Esophagus (tissue), 2 donors: ENCODE data around the gene CUL1. TPM values are rescaled to one million over a fixed set of nuclear protein-coding genes. Genes with fewer than 3 reads are reported as not detected.

Experiments used
- H3K27ac ChIP-seq, 2 donors: one replicate each; pipeline ENCODE4 v1.5.1; 2013; ENCODE audit warnings: low read depth in 2 of 2, mild to moderate bottlenecking in 2 of 2, inconsistent platforms in 1 of 2, low read length in 1 of 2, moderate library complexity in 1 of 2
- H3K27me3 ChIP-seq, 2 donors: one replicate each; pipeline ENCODE4 v1.6.1; 2013; ENCODE audit warnings: low read length in 2 of 2, control low read depth in 1 of 2, mild to moderate bottlenecking in 1 of 2; ENCODE audit not compliant: insufficient read depth in 2 of 2, control insufficient read depth in 1 of 2
- H3K36me3 ChIP-seq, 2 donors: one replicate each; pipeline ENCODE4 v1.6.1; 2013; ENCODE audit warnings: low read length in 1 of 2; ENCODE audit not compliant: control insufficient read depth in 2 of 2, insufficient read depth in 2 of 2
- H3K4me1 ChIP-seq, 2 donors: one replicate each; pipeline ENCODE4 v1.6.1; 2013; ENCODE audit warnings: low read length in 1 of 2; ENCODE audit not compliant: control insufficient read depth in 2 of 2, insufficient read depth in 2 of 2
- H3K4me3 ChIP-seq, 2 donors: one replicate each; pipeline ENCODE4 v1.5.1; 2013; ENCODE audit warnings: low read length in 2 of 2, mild to moderate bottlenecking in 2 of 2, low read depth in 1 of 2, moderate library complexity in 1 of 2
- H3K9me3 ChIP-seq, 2 donors: one replicate each; pipeline ENCODE4 v1.6.1; 2013; ENCODE audit warnings: mild to moderate bottlenecking in 2 of 2, low read depth in 1 of 2, low read length in 1 of 2, moderate library complexity in 1 of 2; ENCODE audit not compliant: control insufficient read depth in 2 of 2, insufficient read depth in 1 of 2
- WGBS, 2 donors: extraction: QIAGEN DNeasy Blood & Tissue Kit; methylation state at CpG; one replicate each; pipeline ENCODE4 v1.1.7; 2013; 5-methylcytosine and 5-hydroxymethylcytosine counted together
- polyA plus RNA-seq, 2 donors: library from polyadenylated mRNA; stranded (reverse); fragments of 200-250 nt; gene quantifications; one replicate each; pipeline ENCODE4 v1.2.3, GENCODE V29; 2013
- donor health status: healthy with polysubstance abuse.
- donor health status: Bipolar disorder and iron deficiency.

CUL1 gene
- polyA plus RNA-seq, 2 donors = 13.8 to 27.0 TPM

GRCh38 chr7:148670807-148671206 lies 27.9 kb upstream of the CUL1 start:
- no peak overlapping the region for H3K4me3 ChIP-seq
- no peak overlapping the region for H3K27ac ChIP-seq
- H3K4me1 ChIP-seq = no peaks in the 10 kb centered on the region
- no peaks in the 10 kb centered on the region for H3K27me3 ChIP-seq
- peaks cover 2 to 6% of the 10 kb centered on the region in 2 donors for H3K9me3 ChIP-seq
- no peaks in the 10 kb centered on the region for H3K36me3 ChIP-seq
- WGBS, 2 donors = 67 to 69% methylated on average over 4 of the region's 4 CpGs

- 77 to 82% methylated on average over 2 of the region's 2 CpGs for WGBS, 2 donors
- H3K27ac ChIP-seq = no peak overlapping the region
- H3K9me3 ChIP-seq = peaks cover 2 to 6% of the 10 kb centered on the region in 2 donors
- no peaks in the 10 kb centered on the region for H3K27me3 ChIP-seq
- no peaks in the 10 kb centered on the region for H3K4me1 ChIP-seq
- no peak overlapping the region for H3K4me3 ChIP-seq
- no peaks in the 10 kb centered on the region for H3K36me3 ChIP-seq
These were observed 26.7 kb upstream of the CUL1 start for GRCh38 chr7:148672041-148672440.

- Histone ChIP-seq H3K36me3 (no peaks in the 10 kb centered on the region), H3K4me3 (no peak overlapping the region), H3K9me3 (peaks cover 2 to 6% of the 10 kb centered on the region in 2 donors), H3K4me1 (no peaks in the 10 kb centered on the region), H3K27me3 (no peaks in the 10 kb centered on the region), H3K27ac (no peak overlapping the region)
- WGBS, 2 donors = 89 to 90% methylated on average over 5 of the region's 5 CpGs
These were observed 24.0 kb upstream of the CUL1 start for GRCh38 chr7:148674689-148675088.

GRCh38 chr7:148676291-148676690 lies 22.4 kb upstream of the CUL1 start:
- WGBS, 2 donors = 91 to 95% methylated on average over 3 of the region's 3 CpGs

GRCh38 chr7:148681821-148682220 lies 16.9 kb upstream of the CUL1 start:
- no peak overlapping the region for H3K4me3 ChIP-seq
- WGBS, 2 donors = 88 to 91% methylated on average over 4 of the region's 4 CpGs
- no peaks in the 10 kb centered on the region for H3K27me3 ChIP-seq
- no peaks in the 10 kb centered on the region for H3K36me3 ChIP-seq
- no peak overlapping the region for H3K27ac ChIP-seq
- no peaks in the 10 kb centered on the region for H3K4me1 ChIP-seq
- no peaks in the 10 kb centered on the region for H3K9me3 ChIP-seq

More at GRCh38 chr7:148676291-148676690, 22.4 kb upstream of the CUL1 start:
- Histone ChIP-seq H3K36me3 (no peaks in the 10 kb centered on the region), H3K27ac (no peak overlapping the region), H3K27me3 (no peaks in the 10 kb centered on the region), H3K4me3 (no peak overlapping the region), H3K9me3 (peaks cover 2 to 6% of the 10 kb centered on the region in 2 donors), H3K4me1 (no peaks in the 10 kb centered on the region)

DNA sequence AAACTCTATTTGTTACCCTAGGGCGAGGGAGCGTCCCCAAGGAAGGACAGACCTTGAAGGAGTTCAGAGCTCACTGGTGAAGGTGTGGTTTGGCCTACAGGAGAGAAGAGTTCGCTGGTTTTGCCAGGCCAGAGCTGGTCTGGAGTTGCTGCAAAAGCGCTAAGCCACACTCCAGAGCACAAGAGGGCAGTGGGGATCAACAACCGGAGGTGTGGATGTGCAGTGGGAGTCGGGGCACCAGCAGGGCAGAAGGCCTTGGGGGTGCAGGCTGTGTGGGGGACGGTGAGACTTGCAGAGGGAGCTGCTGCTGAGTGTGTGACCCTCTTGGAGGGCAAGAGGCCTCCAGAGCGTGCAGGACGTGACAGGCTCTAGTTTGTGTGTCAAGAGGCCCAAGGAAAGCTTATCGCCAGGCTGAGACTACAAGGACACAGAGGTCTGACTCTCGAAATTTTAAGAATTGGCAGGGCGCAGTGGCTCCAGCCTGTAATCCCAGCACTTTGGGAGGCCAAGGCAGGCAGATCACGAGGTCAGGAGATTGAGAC lies 14.3 kb upstream of the CUL1 start:
- H3K4me1 ChIP-seq = no peaks in the 10 kb centered on the region
- no peak overlapping the region for H3K4me3 ChIP-seq
- 88 to 91% methylated on average over 13 of the region's 13 CpGs for WGBS, 2 donors
- no peaks in the 10 kb centered on the region for H3K36me3 ChIP-seq
- H3K27me3 ChIP-seq = no peaks in the 10 kb centered on the region
- H3K9me3 ChIP-seq = no peaks in the 10 kb centered on the region
- H3K27ac ChIP-seq = no peak overlapping the region

DNA sequence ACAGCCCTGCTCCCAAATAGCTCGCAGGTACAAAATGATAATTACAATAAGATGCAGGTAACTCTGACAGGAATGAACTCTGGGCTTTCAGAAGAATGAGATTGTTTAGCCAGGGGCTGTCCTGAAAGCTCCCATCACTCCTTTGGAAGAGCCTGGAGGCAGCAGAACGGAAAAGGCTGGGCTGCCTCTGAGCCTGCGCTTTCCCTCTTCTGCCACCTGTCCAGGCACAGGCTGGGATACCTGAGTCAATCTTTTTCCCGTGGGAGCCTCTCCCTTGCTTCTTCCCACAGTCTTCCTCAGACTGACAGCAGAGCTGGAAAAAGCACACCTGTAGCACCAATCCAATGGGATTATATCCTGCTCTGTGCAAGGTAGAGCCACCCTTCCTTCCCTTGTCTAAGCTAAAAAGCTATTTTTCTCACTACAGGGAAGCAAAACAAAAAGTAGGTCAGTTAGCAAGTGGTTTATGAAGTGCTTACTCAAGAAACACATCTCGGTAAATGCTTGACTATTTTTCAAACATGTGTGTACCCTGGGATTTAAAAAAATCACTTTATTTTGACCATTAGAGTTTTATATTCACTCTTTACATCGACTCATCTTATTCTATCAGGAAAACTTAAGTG lies 12.3 kb upstream of the CUL1 start:
- Histone ChIP-seq H3K27ac (no peak overlapping the region), H3K27me3 (no peaks in the 10 kb centered on the region), H3K4me1 (no peaks in the 10 kb centered on the region), H3K4me3 (no peak overlapping the region), H3K9me3 (no peaks in the 10 kb centered on the region), H3K36me3 (no peaks in the 10 kb centered on the region)
- 69 to 77% methylated on average over 6 of the region's 6 CpGs for WGBS, 2 donors

DNA sequence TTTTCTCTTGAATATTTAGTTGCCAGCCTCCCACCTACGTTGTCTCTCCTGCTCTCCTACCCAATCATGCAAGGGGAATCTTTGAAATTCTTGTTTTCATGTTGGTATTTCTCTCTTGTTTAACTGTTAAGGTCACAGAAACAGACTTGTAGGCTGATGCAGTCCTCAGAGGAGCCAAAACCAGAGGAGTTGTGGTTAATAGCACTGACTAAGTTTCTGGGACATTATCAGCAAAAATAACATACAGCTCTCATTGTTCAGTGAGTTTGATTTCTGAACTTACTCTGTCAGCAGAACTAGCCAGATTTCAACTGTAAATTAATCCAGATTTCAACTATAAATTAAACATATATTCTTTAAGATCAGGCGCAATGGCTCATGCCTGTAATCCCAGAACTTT lies 11.1 kb upstream of the CUL1 start:
- Histone ChIP-seq H3K36me3 (no peaks in the 10 kb centered on the region), H3K27ac (no peak overlapping the region), H3K4me3 (no peak overlapping the region), H3K9me3 (no peaks in the 10 kb centered on the region), H3K4me1 (no peaks in the 10 kb centered on the region), H3K27me3 (no peaks in the 10 kb centered on the region)
- WGBS, 2 donors = 85 to 95% methylated on average over 2 of the region's 2 CpGs

GRCh38 chr7:148688526-148688925 lies 10.2 kb upstream of the CUL1 start:
- no peak overlapping the region for H3K27ac ChIP-seq
- WGBS, 2 donors = 33 to 63% methylated on average over 1 of the region's 1 CpG

GRCh38 chr7:148693651-148694050 lies 5.1 kb upstream of the CUL1 start:
- 96 to 98% methylated on average over 7 of the region's 7 CpGs for WGBS, 2 donors
- no peaks in the 10 kb centered on the region for H3K36me3 ChIP-seq
- H3K4me1 ChIP-seq = no peaks in the 10 kb centered on the region
- H3K27ac ChIP-seq = no peak overlapping the region
- no peak overlapping the region for H3K4me3 ChIP-seq
- no peaks in the 10 kb centered on the region for H3K27me3 ChIP-seq
- no peaks in the 10 kb centered on the region for H3K9me3 ChIP-seq

More at GRCh38 chr7:148688526-148688925, 10.2 kb upstream of the CUL1 start:
- no peaks in the 10 kb centered on the region for H3K4me1 ChIP-seq
- no peaks in the 10 kb centered on the region for H3K36me3 ChIP-seq
- H3K9me3 ChIP-seq = no peaks in the 10 kb centered on the region
- no peak overlapping the region for H3K4me3 ChIP-seq
- no peaks in the 10 kb centered on the region for H3K27me3 ChIP-seq
